Measurements from ENCODE around the gene MXD4.

MXD4 gene

GRCh38 chr4:2261853-2262144 is at the start of gene MXD4:
TSS of gene MXD4 (minus strand) at chr4:2262109. CDS start at chr4:2261980, 129 bp downstream.
- DNase-seq, result no peak

- no peak for DNase-seq
These were observed 45.0 kb upstream of the MXD4 start for GRCh38 chr4:2306773-2307410.

GRCh38 chr4:2305766-2306501 is 44.0 kb upstream of the MXD4 start:
- no peak for DNase-seq

- DNase-seq, result no peak
These were observed 43.1 kb upstream of the MXD4 start for GRCh38 chr4:2304877-2305561.

GRCh38 chr4:2304321-2304876 is 42.5 kb upstream of the MXD4 start:
- DNase-seq, result no peak

GRCh38 chr4:2303686-2304320 is 41.9 kb upstream of the MXD4 start:
- DNase-seq, result no peak

- DNase-seq, result no peak
These were observed 41.3 kb upstream of the MXD4 start for GRCh38 chr4:2303121-2303685.

GRCh38 chr4:2302387-2303119 is 40.6 kb upstream of the MXD4 start:
- no peak for DNase-seq

GRCh38 chr4:2301806-2302205 is 39.9 kb upstream of the MXD4 start:
- no peak for DNase-seq

GRCh38 chr4:2301225-2301642 is 39.3 kb upstream of the MXD4 start:
- DNase-seq, result no peak

- no peak for DNase-seq
These were observed 38.7 kb upstream of the MXD4 start for GRCh38 chr4:2300431-2301224.

- no peak for DNase-seq
These were observed 37.9 kb upstream of the MXD4 start for GRCh38 chr4:2299794-2300193.

GRCh38 chr4:2298532-2298991 is 36.7 kb upstream of the MXD4 start:
- no peak for DNase-seq

- no peak for DNase-seq
These were observed 36.0 kb upstream of the MXD4 start for GRCh38 chr4:2297606-2298531.

- no peak for DNase-seq
These were observed 35.0 kb upstream of the MXD4 start for GRCh38 chr4:2296631-2297601.

GRCh38 chr4:2295900-2296442 is 34.1 kb upstream of the MXD4 start:
- no peak for DNase-seq

GRCh38 chr4:2295500-2295899 is 33.6 kb upstream of the MXD4 start:
- no peak for DNase-seq

GRCh38 chr4:2292646-2293108 is 30.8 kb upstream of the MXD4 start:
- DNase-seq, result no peak
